ENCODE results near the gene SRC. TPM values are rescaled to one million over a fixed set of nuclear protein-coding genes. Genes with fewer than 3 reads are reported as not detected.

The SRC gene
- total RNA-seq, 1 donor from 2014 or later = 64.0 TPM

- Histone ChIP-seq H3K4me3 (no peak overlapping the region), H3K36me3 (peaks cover 21% of the 10 kb centered on the region), H3K9me3 (no peaks in the 10 kb centered on the region), H3K27ac (no peak overlapping the region), H3K27me3 (no peaks in the 10 kb centered on the region), H3K4me1 (peaks cover 3% of the 10 kb centered on the region)
- no peak for TF ChIP-seq CTCF (IDR thresholded peaks at IDR 0.05)
- DNase-seq (peak; percentile 57), ATAC-seq (peak; percentile 11)
- intact Hi-C loops (cut with DNase I) = loop anchor here (10.0 kb wide), 1 partner anchor 109 kb away; no protein-coding TSS in a partner anchor
Observed at GRCh38 chr20:37383229-37383989, 37.5 kb downstream of the SRC start.

- Histone ChIP-seq H3K9me3 (no peaks in the 10 kb centered on the region), H3K27ac (no peak overlapping the region), H3K27me3 (no peaks in the 10 kb centered on the region), H3K4me1 (peaks cover 3% of the 10 kb centered on the region), H3K4me3 (peak overlapping the region; percentile 40), H3K36me3 (peaks cover 21% of the 10 kb centered on the region)
- peak; percentile 88 for TF ChIP-seq CTCF (IDR thresholded peaks at IDR 0.05)
- ATAC-seq (peak; percentile 88), DNase-seq (peak; percentile 83)
- intact Hi-C loops (cut with DNase I) = loop anchor here (10.0 kb wide), 1 partner anchor 110 kb away; no protein-coding TSS in a partner anchor
Observed at GRCh38 chr20:37384683-37385174, 38.8 kb downstream of the SRC start.

GRCh38 chr20:37385176-37385575 lies 39.2 kb downstream of the SRC start:
- H3K36me3 ChIP-seq = peaks cover 21% of the 10 kb centered on the region
- intact Hi-C loops (cut with DNase I) = loop anchor here (10.0 kb wide), 1 partner anchor 110 kb away; no protein-coding TSS in a partner anchor
- H3K4me1 ChIP-seq = peaks cover 3% of the 10 kb centered on the region
- TF ChIP-seq CTCF (IDR thresholded peaks at IDR 0.05) = no peak
- no peak overlapping the region for H3K27ac ChIP-seq
- no peaks in the 10 kb centered on the region for H3K9me3 ChIP-seq
- ATAC-seq (no peak), DNase-seq (no peak)
- H3K4me3 ChIP-seq = no peak overlapping the region
- H3K27me3 ChIP-seq = no peaks in the 10 kb centered on the region

- ATAC-seq (no peak), DNase-seq (peak; percentile 51)
- Histone ChIP-seq H3K27ac (no peak overlapping the region), H3K36me3 (peaks cover 21% of the 10 kb centered on the region), H3K27me3 (no peaks in the 10 kb centered on the region), H3K9me3 (no peaks in the 10 kb centered on the region), H3K4me1 (peaks cover 3% of the 10 kb centered on the region), H3K4me3 (no peak overlapping the region)
- TF ChIP-seq CTCF (IDR thresholded peaks at IDR 0.05) = no peak
- intact Hi-C loops (cut with DNase I) = loop anchor here (10.0 kb wide), 1 partner anchor 111 kb away; no protein-coding TSS in a partner anchor
Observed at GRCh38 chr20:37385659-37386504, 39.9 kb downstream of the SRC start.

GRCh38 chr20:37386505-37387251 lies 40.7 kb downstream of the SRC start:
- H3K4me1 ChIP-seq = peaks cover 3% of the 10 kb centered on the region
- H3K9me3 ChIP-seq = no peaks in the 10 kb centered on the region
- no peaks in the 10 kb centered on the region for H3K27me3 ChIP-seq
- DNase-seq (peak; percentile 57), ATAC-seq (no peak)
- H3K27ac ChIP-seq = no peak overlapping the region
- intact Hi-C loops (cut with DNase I) = loop anchor here (10.0 kb wide), 1 partner anchor 112 kb away; no protein-coding TSS in a partner anchor
- H3K36me3 ChIP-seq = peaks cover 22% of the 10 kb centered on the region
- TF ChIP-seq CTCF (IDR thresholded peaks at IDR 0.05) = no peak
- no peak overlapping the region for H3K4me3 ChIP-seq

All from upper lobe of right lung (tissue), 1 donor.